22Rv1 (cell line): ENCODE data around the gene CDHR4.

Experiments used
- CTCF ChIP-seq: fragments of 450-650 bp; IDR thresholded peaks from 2 replicates; pipeline ENCODE4 v1.5.1; 2017; ENCODE audit warnings: mild to moderate bottlenecking
- ZFX ChIP-seq: fragments of 450-650 bp; IDR thresholded peaks from 2 replicates; pipeline ENCODE4 v1.6.1; 2017; ENCODE audit warnings: antibody characterized with exemption, borderline replicate concordance

GRCh38 chr3:49842843-49843517 lies 43.3 kb upstream of the CDHR4 start:
- no peak for TF ChIP-seq CTCF
- TF ChIP-seq ZFX, result no peak
